B cell (primary cell): Measurements from ENCODE around the gene PCSK7. TPM values are rescaled to one million over a fixed set of nuclear protein-coding genes. Genes with fewer than 3 reads are reported as not detected.

Experiments
- ATAC-seq: fragments of 200-7000 bp; cut with Tn5 transposase; one replicate; pipeline ENCODE4 v1.10.0; 2021; ENCODE audit warnings: low read depth, mild to moderate bottlenecking, moderate number of reproducible peaks, moderate library complexity
- CTCF ChIA-PET: fragments of 350-600 bp; sonication (Branson Sonifier 250); formaldehyde crosslinking; loops from one replicate; lab custom pipeline; 2021; ENCODE audit warnings: antibody characterized with exemption, inconsistent platforms; lab: Charles Lee
- POLR2A ChIA-PET: fragments of 350-600 bp; sonication (Branson Sonifier 250); formaldehyde crosslinking; loops from one replicate; lab custom pipeline; 2021; ENCODE audit warnings: antibody characterized with exemption; lab: Charles Lee
- DNase-seq: peaks from one replicate; pipeline ENCODE4 v3.0.0; 2013
- H2AFZ ChIP-seq: 2 replicates; pipeline ENCODE4 v1.6.1; 2012; ENCODE audit warnings: mild to moderate bottlenecking, low read depth, low read length; ENCODE audit not compliant: insufficient read depth, poor library complexity, severe bottlenecking
- H3K27ac ChIP-seq, 2 donors: 1 replicate in 1 of 2; 2 replicates in 1 of 2; pipeline ENCODE4 v1.5.1; 2012 to 2013; ENCODE audit warnings: low read length in 2 of 2, mild to moderate bottlenecking in 2 of 2, moderate library complexity in 1 of 2
- H3K27me3 ChIP-seq, 4 experiments: fragments of 200-600 bp in 1 of 4; sonication (generic) in 1 of 4; replicated peaks in 1 of 4; 1 replicate in 2 of 4; 2 replicates in 2 of 4; pipeline versions ENCODE4 v1.6.1 to v1.7.0; 2013 to 2016; ENCODE audit warnings: low read length in 3 of 4, mild to moderate bottlenecking in 2 of 4, mixed read lengths in 1 of 4, moderate library complexity in 1 of 4; ENCODE audit not compliant: insufficient read depth in 4 of 4, control insufficient read depth in 3 of 4; ENCODE audit errors: control extremely low read depth in 1 of 4
- H3K36me3 ChIP-seq, 2 experiments: replicated peaks in 1 of 2; 1 replicate in 1 of 2; 2 replicates in 1 of 2; pipeline versions ENCODE4 v1.6.1 to v1.7.1; 2013; ENCODE audit warnings: low read length in 1 of 2; ENCODE audit not compliant: insufficient read depth in 2 of 2, control insufficient read depth in 1 of 2; ENCODE audit errors: control extremely low read depth in 1 of 2, extremely low read depth in 1 of 2
- H3K4me1 ChIP-seq, 2 donors: fragments of 200-600 bp in 1 of 2; sonication (generic) in 1 of 2; 1 replicate in 1 of 2; 2 replicates in 1 of 2; pipeline versions ENCODE4 v1.5.1 to v1.6.1; 2013 to 2017; ENCODE audit warnings: low read length in 2 of 2; ENCODE audit not compliant: control insufficient read depth in 2 of 2, insufficient read depth in 2 of 2
- H3K4me2 ChIP-seq: replicated peaks from 2 replicates; pipeline ENCODE3; 2012; ENCODE audit warnings: mild to moderate bottlenecking, low read depth, low read length; ENCODE audit not compliant: poor library complexity, severe bottlenecking
- H3K4me3 ChIP-seq, 5 experiments: fragments of 200-600 bp in 1 of 5; sonication (generic) in 1 of 5; 1 replicate in 3 of 5; 2 replicates in 2 of 5; pipeline versions ENCODE4 v1.5.1 to v1.7.0; 2011 to 2016; ENCODE audit warnings: low read length in 4 of 5, mild to moderate bottlenecking in 4 of 5, low read depth in 2 of 5, control low read depth in 1 of 5, moderate library complexity in 1 of 5; ENCODE audit not compliant: insufficient read depth in 1 of 5; ENCODE audit errors: control extremely low read depth in 1 of 5, extremely low read depth in 1 of 5
- H3K79me2 ChIP-seq: fragments of 200-600 bp; sonication (generic); one replicate; pipeline ENCODE4 v1.6.0; 2016; ENCODE audit warnings: low read length; ENCODE audit not compliant: control insufficient read depth, insufficient read depth
- H3K9ac ChIP-seq: fragments of 200-600 bp; sonication (generic); 2 replicates; pipeline ENCODE4 v1.6.1; 2017; ENCODE audit warnings: mild to moderate bottlenecking, low read length, moderate library complexity
- H3K9me3 ChIP-seq, 3 donors: one replicate each; pipeline versions ENCODE4 v1.6.1 to v1.7.1; 2013; ENCODE audit warnings: low read length in 2 of 3; ENCODE audit not compliant: control insufficient read depth in 2 of 3, insufficient read depth in 1 of 3; ENCODE audit errors: control extremely low read depth in 1 of 3
- H4K20me1 ChIP-seq: 2 replicates; pipeline ENCODE4 v1.6.0; 2012; ENCODE audit warnings: mild to moderate bottlenecking, low read length; ENCODE audit not compliant: insufficient read depth, control insufficient read depth, poor library complexity, severe bottlenecking
- H3K27ac Mint-ChIP-seq: one replicate; pipeline ENCODE4 v1.8.0; 2021; ENCODE audit warnings: mixed read lengths
- H3K27me3 Mint-ChIP-seq: one replicate; pipeline ENCODE4 v1.8.0; 2021; ENCODE audit warnings: mixed read lengths
- H3K4me1 Mint-ChIP-seq: one replicate; pipeline ENCODE4 v1.8.0; 2021; ENCODE audit warnings: mixed read lengths
- H3K4me3 Mint-ChIP-seq: one replicate; pipeline ENCODE4 v1.8.0; 2021; ENCODE audit warnings: mixed read lengths
- H3K9me3 Mint-ChIP-seq: one replicate; pipeline ENCODE4 v1.8.0; 2022; ENCODE audit warnings: mixed read lengths; ENCODE audit not compliant: insufficient read depth
- CTCF ChIP-seq: fragments of 200-600 bp; IDR thresholded peaks from one replicate; pipeline ENCODE4 v1.8.0; 2022; ENCODE audit warnings: antibody characterized with exemption, mild to moderate bottlenecking
- EZH2 ChIP-seq: IDR thresholded peaks from 2 replicates; pipeline ENCODE4 v1.6.1; 2012; ENCODE audit warnings: borderline replicate concordance, low read depth, mild to moderate bottlenecking, moderate library complexity, low read length; ENCODE audit not compliant: insufficient read depth, poor library complexity, severe bottlenecking
- WGBS: methylation state at CpG from one replicate; pipeline ENCODE4 v1.1.5; 2013; ENCODE audit warnings: missing lambda C conversion rate; ENCODE audit not compliant: insufficient coverage; 5-methylcytosine and 5-hydroxymethylcytosine counted together
- intact Hi-C: fragments of 100-400 bp; cut with micrococcal nuclease; formaldehyde crosslinking; loops from one replicate; pipeline ENCODE4 v1.10.0; 2022
- polyA plus RNA-seq: library from polyadenylated mRNA; depleted of rRNA; stranded (reverse); fragments of >200 nt; gene quantifications from 2 replicates; pipeline ENCODE4 v1.2.3, GENCODE V29; 2012
- total RNA-seq, 2 donors: library from RNA; stranded (reverse); fragments of 120-200 nt in 1 of 2; gene quantifications; 1 replicate in 1 of 2; 2 replicates in 1 of 2; pipeline versions ENCODE4 v1.2.3 to v1.2.4, GENCODE V29; 2013 to 2022

Gene PCSK7
- total and polyA plus RNA-seq, 2 donors (not counting 1 experiment from before 2014, with no cell fraction given): 203 to 283 TPM

GRCh38 chr11:117201658-117202305, 30.1 kb downstream of the PCSK7 start:
- Histone ChIP-seq H3K4me2 (peak overlapping the region; percentile 27), H3K79me2 (no peaks in the 10 kb centered on the region), H2AFZ (no peak overlapping the region), H3K27ac (peak overlapping the region; percentile 29 to 68), H3K9ac (no peak overlapping the region), H4K20me1 (peaks cover 11% of the 10 kb centered on the region), H3K27me3 (no peaks in the 10 kb centered on the region), H3K36me3 (peaks cover 0 to 58% of the 10 kb centered on the region in 2 experiments), H3K4me3 (no peak overlapping the region), H3K9me3 (no peaks in the 10 kb centered on the region), H3K4me1 (peaks cover 15 to 36% of the 10 kb centered on the region in 2 donors)
- WGBS: 75% methylated on average over 14 of the region's 14 CpGs
- H3K27me3 Mint-ChIP-seq: no peaks in the 10 kb centered on the region
- peak overlapping the region; percentile 65 for H3K27ac Mint-ChIP-seq
- no peak overlapping the region for H3K4me3 Mint-ChIP-seq
- POLR2A ChIA-PET: interaction anchor here (1.1 kb wide), 1 partner anchor 12 kb away, joined by 5 read pairs; no protein-coding TSS in a partner anchor
- DNase-seq (peak; percentile 37), ATAC-seq (no peak)
- intact Hi-C loops: no loop called here
- peaks cover 30% of the 10 kb centered on the region for H3K4me1 Mint-ChIP-seq
- no peaks in the 10 kb centered on the region for H3K9me3 Mint-ChIP-seq
- CTCF ChIA-PET: interaction anchor here (1.6 kb wide), 1 partner anchor 22 kb away, joined by 8 read pairs; the partner anchor contains the start of gene SIDT2
- no peak for TF ChIP-seq CTCF
- no peak for TF ChIP-seq EZH2
